ENCODE data around the gene SBF2.

DNA sequence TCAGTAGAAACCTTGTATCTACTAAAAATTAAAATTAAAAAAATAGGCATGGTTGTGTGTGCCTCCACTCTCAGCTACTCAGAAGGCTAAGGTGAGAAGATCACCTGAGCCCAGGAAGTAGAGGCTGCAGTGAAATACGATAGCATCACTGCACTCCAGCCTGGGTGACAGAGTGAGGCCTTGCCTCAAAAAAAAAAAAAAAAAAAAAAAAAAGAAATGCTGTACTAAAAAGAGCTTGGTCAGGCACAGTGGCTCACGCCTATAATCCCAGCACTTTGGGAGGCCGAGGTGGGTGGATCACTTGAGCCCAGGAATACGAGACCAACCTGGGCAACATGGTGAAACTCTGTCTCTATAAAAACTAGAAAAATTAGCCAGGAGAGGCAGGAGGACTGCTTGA is 36.5 kb downstream of the SBF2 start:
- TF ChIP-seq, protein P1, sequence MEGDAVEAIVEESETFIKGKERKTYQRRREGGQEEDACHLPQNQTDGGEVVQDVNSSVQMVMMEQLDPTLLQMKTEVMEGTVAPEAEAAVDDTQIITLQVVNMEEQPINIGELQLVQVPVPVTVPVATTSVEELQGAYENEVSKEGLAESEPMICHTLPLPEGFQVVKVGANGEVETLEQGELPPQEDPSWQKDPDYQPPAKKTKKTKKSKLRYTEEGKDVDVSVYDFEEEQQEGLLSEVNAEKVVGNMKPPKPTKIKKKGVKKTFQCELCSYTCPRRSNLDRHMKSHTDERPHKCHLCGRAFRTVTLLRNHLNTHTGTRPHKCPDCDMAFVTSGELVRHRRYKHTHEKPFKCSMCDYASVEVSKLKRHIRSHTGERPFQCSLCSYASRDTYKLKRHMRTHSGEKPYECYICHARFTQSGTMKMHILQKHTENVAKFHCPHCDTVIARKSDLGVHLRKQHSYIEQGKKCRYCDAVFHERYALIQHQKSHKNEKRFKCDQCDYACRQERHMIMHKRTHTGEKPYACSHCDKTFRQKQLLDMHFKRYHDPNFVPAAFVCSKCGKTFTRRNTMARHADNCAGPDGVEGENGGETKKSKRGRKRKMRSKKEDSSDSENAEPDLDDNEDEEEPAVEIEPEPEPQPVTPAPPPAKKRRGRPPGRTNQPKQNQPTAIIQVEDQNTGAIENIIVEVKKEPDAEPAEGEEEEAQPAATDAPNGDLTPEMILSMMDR (IDR thresholded peaks at IDR 0.05), result no peak
- no peak for TF ChIP-seq POLR2A (IDR thresholded peaks at IDR 0.05)
